DMS53 treated with DMSO at 0.1 percent for 48 hours (cell line): ENCODE results near the gene LRP1.

ENCODE experiments used
- DNase-seq: peaks from one replicate; lab custom pipeline; 2025; ENCODE audit not compliant: unreplicated experiment; lab: John Stamatoyannopoulos, UW

Gene LRP1

DNA sequence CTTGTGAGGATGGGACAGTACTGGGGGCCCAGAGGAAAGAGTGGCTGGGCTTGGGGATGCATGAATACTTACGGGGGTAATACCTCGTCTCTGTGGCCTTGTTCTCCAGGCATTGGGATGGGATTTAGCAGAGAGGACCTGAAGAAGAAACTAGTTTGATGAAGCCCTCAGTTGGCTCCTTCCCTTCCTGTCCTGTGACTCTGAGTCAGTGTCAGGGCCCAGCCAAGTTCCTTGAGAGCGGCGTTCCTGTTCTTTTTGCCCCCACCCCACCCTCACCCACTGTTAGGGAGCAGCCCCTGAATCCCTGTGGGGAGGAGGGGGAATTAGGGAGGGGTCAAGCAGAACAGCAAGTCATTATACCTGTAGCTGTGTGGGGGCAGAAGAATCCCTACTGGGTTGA, 24.4 kb downstream of the LRP1 start:
- no peak for DNase-seq

DNA sequence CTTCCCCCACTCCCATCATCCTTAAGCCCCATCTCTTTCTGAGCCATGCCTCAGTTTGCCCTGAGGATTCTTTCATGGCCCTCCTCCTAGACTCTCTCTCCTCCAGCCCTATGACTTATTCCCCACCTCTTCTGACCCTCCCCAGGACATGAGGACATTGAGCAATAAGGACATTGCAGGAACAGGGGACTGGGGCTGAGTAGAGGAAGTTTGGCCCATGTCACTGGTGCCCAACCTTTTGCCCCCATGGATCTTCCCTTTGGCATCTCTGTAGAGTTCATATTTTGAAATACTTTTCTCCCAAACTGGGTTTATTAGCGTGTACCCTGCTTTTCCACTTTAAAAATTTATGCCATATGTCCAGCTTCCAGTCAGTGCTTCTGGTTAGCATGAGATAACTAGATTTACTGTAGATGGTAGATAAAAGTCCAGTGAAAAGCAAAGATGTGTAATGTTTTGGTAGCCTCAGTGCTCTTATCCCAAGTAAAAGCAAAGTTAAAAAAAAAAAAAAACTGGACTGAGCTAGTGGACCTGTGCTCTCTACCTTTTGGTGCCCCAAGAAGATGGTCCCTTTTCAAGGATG, 25.2 kb downstream of the LRP1 start:
- DNase-seq = no peak

DNA sequence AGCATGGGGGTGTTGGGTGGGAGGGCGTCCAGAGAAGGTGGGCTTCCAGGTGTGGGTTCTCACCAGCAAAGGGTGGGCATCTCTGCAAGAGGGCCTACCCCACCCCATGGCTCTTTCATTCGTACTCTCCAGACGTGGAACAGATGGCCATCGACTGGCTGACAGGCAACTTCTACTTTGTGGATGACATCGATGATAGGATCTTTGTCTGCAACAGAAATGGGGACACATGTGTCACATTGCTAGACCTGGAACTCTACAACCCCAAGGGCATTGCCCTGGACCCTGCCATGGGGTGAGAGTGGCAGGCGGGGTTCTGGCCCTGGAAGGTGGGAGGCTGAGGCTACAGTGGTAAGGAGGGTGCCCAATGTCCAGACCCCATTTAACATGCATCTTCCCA, 25.8 kb downstream of the LRP1 start:
- no peak for DNase-seq

DNA sequence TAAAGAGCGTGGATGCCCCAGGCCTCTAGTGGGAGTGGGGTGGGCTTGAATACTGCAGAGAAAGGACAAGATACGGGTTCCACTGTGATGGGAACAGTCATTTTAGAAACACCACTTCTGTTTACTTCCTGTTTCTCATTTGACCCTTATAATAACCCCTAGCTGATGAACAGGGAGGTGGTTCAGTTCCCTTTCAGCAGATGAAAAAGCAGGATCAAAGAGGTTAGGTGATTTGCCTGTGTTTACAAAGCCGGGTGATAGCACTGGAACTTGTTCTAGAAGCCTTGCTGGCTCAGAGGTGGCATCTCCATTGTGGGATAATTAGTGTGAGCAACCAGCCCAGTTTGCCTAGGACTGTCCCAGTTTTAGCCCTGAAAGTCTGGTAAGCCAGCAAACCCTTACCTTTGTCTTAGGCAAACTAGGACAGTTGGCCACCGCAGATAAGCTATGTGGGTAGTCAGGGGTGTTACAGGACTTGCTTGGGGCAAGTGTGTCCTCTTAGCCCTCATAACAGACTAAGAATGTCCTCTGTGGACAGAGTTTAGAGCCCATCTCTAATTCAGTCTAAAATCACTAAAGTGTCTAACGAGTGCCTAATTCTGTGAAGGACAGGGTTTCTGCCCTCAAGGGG, 26.6 kb downstream of the LRP1 start:
- DNase-seq = no peak

DNA sequence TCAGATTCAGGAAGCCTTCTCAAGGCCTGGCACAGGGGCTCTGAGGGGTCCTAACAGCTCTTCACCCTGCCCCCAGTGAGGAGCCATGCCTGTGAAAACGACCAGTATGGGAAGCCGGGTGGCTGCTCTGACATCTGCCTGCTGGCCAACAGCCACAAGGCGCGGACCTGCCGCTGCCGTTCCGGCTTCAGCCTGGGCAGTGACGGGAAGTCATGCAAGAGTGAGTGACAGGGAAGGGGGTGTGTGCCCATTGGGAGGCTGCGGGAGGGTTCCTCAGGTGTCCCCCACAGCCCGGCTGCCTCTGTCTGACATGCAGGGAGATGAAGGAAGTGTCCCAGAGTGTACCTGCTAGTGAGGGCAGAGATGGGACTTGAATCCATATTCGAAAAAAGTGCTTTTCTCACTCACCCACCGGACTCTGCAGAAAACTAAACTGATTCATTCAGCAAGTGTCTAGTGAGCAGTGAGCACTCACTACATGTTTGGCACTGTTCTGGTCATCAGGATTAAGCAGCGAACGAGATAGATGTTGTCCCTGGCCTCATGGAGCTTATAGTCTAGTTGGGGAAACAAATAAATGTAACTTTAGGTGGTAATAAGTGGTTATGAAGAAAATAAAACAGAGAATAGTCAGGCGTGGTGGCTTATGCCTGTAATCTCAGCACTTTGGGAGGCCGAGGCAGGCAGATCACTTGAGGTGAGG, 28.6 kb downstream of the LRP1 start:
- no peak for DNase-seq

DNA sequence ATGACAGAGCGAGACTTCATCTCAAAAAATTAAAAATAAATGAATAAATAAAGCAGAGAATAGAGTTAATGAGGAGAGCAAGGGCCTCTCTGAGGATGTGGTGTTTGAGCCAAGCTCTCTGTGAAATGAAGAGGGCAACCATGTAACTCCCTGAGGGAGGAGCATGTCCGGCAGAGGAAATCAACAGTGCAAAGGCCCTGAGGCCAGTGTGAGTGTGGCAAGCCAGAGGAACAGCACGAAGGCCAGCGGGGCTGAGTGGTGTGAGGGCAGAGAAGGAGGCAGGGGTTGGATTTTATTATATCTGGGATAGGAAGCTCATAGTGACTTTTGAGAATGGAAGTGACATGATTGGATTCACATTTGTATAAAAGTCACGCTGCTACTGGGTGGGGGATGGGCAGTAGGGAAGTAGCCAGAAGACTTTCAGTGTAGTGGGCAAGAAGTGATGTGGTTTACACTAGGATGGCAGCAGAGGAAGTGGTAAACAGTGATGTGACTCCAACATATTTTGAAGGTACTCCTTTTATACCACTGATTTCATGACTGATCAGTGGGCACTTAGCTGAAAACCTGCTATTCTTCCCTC, 29.4 kb downstream of the LRP1 start:
- no peak for DNase-seq

DNA sequence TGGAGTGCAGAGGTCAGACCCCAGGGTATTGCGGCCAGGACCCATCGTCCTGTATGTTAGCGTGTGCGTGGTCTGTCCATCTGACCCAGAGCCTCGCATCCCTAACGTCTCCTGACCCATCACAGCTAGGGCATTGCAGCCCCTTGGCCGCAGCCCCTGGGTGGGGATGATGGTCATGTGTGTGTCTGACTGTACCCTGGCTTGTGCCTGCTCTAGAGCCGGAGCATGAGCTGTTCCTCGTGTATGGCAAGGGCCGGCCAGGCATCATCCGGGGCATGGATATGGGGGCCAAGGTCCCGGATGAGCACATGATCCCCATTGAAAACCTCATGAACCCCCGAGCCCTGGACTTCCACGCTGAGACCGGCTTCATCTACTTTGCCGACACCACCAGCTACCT, 29.9 kb downstream of the LRP1 start:
- no peak for DNase-seq

DNA sequence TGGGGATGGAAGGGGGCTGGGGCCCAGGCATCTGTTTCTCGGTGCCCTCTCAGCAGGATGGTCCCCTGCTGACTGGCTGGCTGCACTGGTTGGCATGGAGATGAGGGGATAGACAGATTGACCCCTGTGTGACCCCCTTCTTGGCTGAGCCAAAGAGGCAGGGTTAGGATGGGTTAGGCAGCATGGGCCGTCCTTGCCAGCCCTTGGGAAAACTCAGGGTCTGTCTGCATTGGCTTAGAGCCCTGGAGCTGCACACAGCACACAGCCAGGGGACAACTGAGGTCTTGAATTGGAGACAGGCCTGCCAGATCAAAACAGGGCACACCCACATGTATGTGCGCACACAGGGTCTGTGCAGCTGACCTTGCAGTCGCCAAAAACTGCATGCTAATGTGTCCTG, 30.4 kb downstream of the LRP1 start:
- DNase-seq = no peak

DNA sequence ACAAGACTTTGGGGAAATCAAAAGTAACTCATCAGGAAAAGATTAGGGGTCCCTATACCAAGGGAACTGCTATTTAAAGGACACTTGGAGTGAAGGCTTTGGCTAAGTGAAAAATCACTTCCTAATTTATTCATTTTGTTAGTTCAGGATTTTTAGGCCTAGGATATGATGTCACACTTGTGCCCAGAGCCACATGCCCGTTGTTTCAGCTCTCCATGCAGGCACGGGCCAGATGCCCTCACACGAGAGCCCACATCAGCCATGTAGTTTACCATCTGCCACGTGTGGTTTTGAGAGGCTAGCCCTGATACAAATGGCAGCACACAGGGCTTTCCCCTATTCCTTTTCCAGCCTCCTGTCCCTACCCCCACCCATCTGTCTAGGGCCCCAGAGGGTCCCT, 31.0 kb downstream of the LRP1 start:
- no peak for DNase-seq

DNA sequence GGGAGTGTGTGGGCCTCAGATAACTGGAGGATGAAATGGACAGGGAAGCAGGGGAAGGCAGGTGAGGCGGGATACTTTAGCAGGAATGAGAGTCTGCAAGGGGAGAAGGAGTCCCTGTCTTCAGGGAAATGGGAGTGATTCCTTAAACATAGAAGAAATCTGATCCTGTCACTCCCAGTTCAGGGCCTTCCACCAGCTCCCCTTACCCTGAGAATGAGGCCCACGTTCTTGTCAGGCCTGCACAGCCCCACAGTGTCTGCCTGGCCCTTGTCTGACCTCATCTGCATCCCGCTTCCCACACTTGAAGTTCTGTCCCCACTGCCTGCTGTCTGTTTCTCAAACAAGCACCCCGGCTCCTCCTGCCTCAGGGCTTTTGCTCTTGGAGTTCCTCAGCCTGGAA, 31.8 kb downstream of the LRP1 start:
- no peak for DNase-seq

DNA sequence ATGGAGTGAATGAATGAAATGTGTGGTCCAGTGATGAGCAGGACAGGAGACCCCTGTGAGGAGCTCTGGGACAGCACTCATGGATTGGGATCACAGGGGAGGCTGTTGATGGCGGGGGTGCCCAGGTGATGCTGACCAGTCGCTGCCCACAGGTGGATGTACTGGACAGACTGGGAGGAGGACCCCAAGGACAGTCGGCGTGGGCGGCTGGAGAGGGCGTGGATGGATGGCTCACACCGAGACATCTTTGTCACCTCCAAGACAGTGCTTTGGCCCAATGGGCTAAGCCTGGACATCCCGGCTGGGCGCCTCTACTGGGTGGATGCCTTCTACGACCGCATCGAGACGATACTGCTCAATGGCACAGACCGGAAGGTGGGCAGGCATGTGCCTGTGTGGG, 32.5 kb downstream of the LRP1 start:
- no peak for DNase-seq

DNA sequence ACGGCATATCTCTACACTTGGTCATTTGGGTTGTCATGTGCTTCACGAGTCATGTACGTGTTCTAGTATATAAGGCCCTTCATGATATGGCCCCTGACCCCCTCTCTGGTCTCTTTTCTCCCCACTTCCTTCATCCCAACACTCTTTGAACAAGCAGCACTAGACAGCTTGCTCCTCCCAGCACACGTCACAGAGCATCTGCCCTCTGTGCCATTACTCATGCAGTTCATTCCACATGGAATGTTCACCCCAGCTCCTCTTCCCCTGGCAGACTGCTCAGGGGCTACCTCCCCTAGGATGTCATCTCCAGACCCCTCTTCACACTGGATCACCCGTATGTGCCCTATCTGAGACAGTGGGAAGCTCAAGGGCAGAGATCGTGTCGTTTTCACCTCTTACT, 33.2 kb downstream of the LRP1 start:
- DNase-seq = no peak

DNA sequence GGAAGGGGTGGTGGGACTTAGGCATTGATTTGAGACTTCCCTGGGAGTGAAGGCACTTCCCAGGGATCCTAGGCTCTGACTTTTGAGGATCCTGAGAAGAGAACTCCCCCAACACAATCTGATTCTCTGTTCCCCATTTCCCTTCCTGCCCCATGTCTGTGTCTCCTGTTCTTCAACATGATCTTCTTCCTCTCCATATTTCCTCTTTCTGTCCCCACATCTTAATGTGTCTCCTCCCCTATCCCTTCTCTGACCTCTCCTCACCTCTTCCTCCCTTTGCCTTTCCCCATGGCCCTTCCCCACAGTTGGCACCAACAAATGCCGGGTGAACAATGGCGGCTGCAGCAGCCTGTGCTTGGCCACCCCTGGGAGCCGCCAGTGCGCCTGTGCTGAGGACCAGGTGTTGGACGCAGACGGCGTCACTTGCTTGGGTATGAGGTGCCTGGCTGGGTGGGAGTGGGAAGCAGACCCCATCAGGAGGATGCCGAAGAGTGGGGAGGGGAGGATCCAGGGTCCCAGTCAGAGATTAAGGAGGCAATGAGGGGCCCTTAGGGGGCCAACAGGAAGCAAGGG, 34.4 kb downstream of the LRP1 start:
- DNase-seq = no peak

DNA sequence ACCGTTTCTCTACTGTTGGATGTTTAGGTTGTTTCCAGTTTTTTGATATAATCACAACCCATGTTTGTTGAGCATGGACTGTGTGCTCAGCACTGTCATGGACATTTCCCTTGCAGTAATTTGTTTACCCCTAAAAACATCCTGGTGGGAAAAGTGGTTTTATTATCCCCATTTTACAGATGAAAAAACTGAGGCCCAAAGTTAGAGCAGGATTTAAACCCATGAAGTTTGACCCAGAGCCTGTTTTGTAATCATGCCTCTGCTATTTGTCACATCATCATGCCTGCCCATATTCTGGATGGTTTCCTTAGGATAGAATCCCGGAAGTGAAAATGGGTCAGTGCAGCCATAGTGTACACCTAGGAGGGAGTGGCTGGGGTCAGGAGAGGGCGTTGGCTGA, 36.2 kb downstream of the LRP1 start:
- DNase-seq = no peak

DNA sequence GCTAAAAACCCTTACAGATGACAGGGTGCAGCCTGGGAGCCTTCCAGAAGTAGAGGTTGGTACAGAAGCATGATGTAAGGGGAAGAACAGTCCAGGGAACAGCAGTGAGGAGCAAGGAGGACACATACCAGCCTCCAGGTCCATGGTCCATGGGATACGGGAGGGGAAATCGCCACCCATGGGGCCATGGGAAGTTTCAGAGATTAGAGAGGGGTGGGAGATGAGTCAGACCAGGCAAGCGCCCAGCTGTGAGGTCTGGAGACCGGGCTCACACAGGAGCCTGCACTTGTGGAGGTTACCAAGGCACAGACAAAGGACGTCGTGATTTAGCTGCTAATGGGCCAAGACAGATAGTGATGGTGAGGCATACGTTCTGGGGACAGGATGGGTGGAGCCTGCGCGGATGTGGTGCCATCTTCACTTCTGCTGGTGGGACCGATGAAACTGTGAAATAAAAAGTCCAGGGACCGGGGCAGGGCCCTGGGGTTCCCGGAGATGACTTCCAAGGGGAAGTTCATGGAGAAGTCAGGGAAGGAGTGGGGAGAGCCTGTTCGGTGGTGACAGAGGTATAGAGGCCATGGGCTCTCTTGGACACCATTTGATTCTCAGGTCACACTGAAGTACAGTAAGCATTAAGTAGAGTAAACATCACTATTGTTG, 36.8 kb downstream of the LRP1 start:
- DNase-seq = no peak

DNA sequence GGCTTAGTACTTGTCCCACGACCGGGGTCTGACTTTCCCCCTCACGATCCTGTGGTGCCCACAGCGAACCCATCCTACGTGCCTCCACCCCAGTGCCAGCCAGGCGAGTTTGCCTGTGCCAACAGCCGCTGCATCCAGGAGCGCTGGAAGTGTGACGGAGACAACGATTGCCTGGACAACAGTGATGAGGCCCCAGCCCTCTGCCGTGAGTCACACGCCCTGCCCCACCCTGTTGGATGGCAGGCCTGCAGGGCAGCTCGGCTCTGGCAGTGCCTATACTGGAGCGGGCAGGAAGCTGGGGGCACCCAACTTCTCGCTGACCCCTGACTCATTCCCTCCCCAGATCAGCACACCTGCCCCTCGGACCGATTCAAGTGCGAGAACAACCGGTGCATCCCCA, 37.5 kb downstream of the LRP1 start:
- DNase-seq = no peak

DNA sequence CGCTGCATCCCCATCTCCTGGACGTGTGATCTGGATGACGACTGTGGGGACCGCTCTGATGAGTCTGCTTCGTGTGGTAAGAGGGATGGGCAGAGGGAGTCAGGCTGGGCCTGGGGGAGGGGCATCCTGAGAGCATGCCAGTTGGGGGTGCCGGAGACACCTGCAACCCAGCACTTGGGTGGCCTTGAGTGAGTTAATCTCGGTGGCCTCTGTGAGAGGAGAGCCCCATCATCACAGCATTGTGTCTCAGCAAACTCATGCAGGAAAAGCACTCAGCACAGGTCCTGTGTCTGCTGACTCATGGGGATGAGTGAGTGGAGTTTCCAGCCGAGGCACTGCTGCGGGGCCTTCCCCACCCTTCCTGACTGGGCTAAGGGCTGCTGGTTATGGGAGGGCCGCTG, 38.7 kb downstream of the LRP1 start:
- DNase-seq = peak; percentile 23

DNA sequence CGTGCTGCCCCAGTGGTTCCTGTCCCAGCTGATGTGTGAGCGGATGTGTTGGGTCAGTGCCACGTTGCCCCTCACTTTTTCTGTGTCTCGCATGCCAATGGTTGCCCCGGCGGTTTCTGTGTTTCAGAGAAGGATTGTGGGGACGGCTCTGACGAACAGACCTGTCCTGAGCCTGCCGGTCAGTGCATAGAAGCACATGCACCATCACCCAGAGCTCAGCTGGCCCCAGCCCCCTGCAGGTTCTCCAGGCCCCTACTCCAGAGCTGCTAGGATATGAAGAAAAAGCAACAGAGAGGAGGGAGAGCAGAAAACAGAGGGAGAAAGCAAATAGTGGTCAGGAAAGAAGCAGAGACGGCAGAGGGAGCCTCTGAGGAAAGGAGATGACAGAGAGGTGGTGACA, 39.8 kb downstream of the LRP1 start:
- DNase-seq = no peak

DNA sequence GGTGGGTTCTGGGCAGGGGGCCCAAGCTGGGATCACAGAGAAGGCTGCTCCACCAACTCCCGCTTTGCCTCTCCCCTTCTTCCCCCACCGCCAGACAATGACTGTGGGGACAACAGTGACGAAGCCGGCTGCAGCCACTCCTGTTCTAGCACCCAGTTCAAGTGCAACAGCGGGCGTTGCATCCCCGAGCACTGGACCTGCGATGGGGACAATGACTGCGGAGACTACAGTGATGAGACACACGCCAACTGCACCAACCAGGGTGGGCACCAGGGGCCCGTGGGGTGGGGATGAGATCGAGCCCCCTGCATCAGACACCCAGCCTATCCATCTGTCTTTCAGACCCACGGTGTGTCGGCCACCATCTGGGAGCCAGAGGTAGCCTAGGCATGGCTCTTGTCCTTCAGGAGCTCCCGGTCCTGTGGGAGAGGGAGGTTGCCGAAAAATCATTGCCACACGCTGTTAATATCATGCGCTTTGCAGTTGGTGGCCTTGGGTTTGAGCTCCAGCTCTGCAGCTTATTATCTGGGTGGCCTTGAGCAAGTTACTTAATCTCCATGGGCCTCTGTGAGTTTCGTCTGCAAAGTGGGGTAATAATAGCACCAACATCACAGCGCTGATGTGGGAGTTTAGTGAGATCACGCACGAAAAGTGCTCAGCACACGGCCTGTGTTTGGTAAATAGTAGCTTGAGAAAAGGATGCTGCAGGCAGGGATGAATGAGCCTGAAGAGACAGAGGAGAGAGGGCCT, 40.9 kb downstream of the LRP1 start:
- no peak for DNase-seq

DNA sequence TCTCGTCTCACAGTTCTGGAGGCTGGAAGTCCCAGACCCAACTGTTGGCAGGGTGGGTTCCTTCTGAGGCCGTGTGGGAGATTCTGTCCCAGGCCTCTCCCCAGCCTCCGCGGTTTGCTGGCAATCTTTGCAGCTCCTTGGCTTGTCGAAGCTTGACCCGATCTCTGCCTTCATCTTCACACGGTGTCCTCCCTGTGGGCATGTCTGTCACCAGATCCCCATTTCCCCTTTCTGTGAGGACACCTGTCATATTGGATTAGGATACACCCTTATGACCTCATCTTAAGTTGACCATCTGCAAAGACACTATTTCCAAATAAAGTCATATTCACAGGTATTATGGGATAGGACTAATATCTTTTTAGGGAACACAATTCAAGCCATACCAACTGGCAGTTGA, 41.7 kb downstream of the LRP1 start:
- no peak for DNase-seq

DNA sequence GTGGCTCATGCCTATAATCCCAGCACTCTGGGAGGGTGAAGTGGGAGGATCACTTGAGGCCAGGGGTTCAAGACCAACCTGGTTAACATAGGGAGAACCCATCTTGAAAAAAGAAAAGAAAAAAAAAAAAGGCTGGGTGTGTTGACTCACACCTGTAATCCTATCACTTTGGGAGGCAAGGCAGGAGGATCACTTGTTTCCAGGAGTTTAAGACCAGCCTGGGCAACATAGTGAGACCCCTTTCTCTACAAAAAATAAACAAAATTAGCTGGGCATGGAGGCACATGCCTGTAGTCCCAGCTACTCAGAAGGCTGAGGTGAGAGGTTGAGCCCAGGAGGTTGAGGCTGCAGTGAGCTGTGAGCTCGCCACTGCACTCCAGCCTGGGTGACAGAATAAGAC, 42.1 kb downstream of the LRP1 start:
- no peak for DNase-seq
